Activated CD4-positive, alpha-beta T cell treated with anti-CD3 and anti-CD28 coated beads, Interleukin-10, Interleukin-2, amounts not matched to agents 100 ng/mL and 50 ng/mL, durations not matched to agents 16 hours and 8 hours (primary cell): Measurements from ENCODE around the gene VEGFA.
A peak's percentile ranks its signal among the peaks of the same experiment; 100 is the strongest.

Source experiments
- DNase-seq: peaks from one replicate; pipeline ENCODE4 v3.0.0-alpha.2; 2020

VEGFA gene

GRCh38 chr6:43739642-43740091 lies 30.3 kb upstream of the VEGFA start:
- no peak for DNase-seq

DNA sequence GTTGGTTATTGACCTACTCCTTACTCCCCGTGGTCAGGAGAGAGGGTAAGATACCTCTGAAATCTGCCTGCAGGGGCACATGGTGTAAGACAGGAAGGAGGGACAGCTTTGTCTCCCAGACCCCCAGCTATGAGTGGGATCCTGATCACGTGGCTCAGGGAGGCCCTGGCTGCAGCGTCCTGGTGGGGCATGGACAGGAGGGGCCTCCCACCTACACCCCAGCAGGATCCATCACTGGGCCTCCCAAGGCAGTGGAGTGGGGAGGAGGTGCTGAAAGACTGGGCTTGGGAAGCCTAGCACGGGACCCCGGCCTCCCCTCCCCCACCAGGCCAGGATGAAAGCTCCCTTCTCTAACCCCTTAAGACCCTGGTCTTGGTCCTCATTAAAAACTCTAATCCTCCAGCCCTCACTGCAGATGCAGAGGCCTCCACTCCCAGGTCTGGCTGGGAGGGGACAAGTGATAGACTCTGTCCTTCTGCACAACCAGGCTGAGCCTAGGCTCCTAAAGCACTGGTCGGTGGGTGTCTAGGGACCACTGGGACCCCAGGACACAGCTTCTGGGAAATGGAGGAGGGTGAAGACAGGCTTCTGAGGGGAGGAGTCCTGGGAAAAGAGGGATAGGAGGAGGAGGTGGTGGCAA lies 29.6 kb upstream of the VEGFA start:
- no peak for DNase-seq

GRCh38 chr6:43740961-43741764 lies 28.8 kb upstream of the VEGFA start:
- DNase-seq: no peak

DNA sequence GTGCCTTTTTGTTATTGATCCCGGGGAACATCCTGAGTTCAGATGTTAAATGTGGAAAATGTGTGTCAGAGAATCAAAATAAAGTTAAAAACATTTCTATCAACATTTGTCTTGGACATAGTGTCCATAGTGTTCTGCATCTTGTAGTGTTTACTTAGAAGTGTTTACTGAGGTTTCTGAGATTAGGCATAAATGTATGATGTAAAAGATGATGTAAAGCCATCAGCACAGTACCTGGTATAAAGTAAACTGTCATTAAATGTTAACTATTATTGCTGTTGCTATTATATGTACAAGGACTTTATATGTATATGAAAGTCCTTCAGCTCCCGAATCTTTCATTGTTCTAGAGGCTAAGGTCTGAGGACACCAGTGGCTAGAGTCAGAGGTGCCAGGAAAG lies 28.2 kb upstream of the VEGFA start:
- no peak for DNase-seq

DNA sequence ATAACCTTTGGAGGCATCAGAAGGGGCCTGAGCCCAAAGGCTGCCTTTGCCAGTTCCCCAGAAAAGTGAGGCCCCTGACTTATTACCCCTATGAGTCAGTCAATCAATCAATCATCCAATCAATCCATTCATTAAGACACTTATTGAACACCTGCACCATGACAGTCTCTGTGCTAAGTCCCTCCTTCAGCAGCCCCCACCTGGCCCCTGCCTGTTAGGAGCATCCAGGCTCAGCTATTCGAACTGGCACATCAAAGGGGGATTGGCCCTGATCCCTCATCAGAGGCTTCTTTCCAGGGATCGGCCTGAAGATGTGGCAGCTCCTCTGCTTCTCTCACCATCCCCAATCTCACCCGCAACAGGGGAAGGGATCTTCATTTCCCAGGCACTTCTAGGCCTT lies 27.7 kb upstream of the VEGFA start:
- no peak for DNase-seq

GRCh38 chr6:43742931-43743632 lies 26.9 kb upstream of the VEGFA start:
- no peak for DNase-seq

- no peak for DNase-seq
Measured at GRCh38 chr6:43743682-43744381, 26.2 kb upstream of the VEGFA start.

GRCh38 chr6:43744491-43744890 lies 25.5 kb upstream of the VEGFA start:
- DNase-seq: no peak

GRCh38 chr6:43744931-43745727 lies 24.9 kb upstream of the VEGFA start:
- DNase-seq: no peak

DNA sequence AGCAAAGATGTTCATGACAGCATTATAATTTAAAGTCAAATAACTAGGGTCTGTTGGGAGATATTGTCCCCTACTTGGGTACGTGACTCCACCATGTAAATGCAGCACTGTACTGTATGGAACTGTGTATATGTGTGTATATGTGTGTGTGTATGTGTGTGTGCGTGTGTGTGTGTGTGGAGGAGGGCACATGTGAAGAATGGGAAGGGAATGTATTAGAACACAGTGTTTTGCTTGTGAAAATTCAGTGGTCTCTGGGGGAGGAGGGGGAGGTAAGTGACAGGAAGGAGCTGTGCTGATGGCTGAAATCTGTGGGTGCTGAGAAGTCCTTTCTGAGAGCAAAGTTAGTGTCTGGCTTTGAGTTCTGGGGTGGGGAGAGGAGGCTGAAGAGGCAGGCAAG lies 23.9 kb upstream of the VEGFA start:
- DNase-seq: no peak

- no peak for DNase-seq
Measured at GRCh38 chr6:43746613-43747102, 23.4 kb upstream of the VEGFA start.

DNA sequence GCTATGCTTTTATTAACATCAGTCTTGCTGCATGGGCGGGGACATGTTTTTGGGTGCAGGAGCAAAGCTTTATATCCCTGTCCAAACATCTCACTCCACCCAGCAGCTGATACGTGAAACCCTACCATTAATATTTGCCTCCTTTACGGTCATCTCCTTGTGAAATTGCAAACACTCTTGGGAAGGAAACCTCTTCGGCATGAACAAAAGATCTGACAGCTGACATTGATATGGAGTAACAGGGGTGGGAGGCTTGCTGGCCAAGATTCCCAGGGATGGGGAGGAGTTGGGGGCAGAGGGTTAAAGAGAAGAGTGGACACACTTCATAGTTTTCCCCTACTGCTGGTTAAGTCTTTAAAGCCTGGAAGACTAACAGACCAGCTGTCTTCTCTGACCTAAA lies 22.2 kb upstream of the VEGFA start:
- DNase-seq: no peak

GRCh38 chr6:43748765-43749164 lies 21.2 kb upstream of the VEGFA start:
- no peak for DNase-seq

DNA sequence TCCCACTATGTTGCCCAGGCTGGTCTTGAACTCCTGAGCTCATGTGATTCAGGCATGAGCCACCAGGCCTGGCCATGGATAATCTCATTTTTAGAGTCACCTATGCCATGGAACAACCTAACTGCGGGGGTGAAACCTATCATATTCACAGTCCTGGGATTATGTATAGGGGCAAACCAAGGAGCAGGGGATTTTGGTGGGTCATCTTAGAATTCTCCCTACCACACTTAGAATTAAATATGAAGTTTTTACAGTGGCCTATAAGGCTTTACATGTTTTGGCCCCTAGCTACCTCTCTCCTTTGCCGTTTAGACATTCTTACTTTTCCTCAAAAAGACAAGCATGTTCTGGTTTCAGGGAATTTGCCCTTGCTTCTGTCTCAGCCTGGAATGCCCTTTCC lies 20.6 kb upstream of the VEGFA start:
- DNase-seq: no peak

- DNase-seq: no peak
Measured at GRCh38 chr6:43750622-43751021, 19.4 kb upstream of the VEGFA start.

- no peak for DNase-seq
Measured at GRCh38 chr6:43753570-43754183, 16.3 kb upstream of the VEGFA start.

DNA sequence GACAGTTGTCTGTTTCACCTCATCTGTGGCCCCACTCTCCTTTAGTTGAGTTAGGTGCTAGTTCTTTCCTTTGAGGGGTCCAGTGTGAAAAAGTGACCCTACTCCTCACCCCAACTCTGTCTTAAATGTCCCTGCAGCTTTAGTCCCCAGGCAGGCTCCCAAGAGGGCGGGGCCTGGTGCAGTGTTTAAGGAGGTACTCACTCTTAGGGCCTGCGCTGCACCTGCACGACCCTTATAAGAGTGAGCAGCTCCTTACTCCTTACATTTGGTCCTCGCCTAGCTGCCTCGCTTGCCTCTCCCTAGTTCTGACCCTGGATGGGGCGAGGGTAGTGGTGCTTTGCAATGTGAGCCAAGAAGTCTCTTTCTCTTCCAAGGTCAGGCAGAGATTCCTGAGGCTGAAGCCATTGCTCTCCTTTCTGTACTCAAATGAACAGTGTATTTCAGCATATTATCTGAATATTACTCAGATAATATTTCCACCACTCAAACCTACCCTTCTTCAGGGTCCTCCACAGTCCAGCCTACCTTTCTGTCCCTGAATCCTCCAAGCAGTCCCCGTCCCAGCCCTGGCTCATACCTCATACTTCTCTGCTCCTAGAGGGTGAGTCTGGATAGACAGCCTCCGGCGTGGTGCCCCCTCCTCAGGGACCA lies 11.9 kb upstream of the VEGFA start:
- no peak for DNase-seq

GRCh38 chr6:43758617-43759050 lies 11.4 kb upstream of the VEGFA start:
- DNase-seq: peak; percentile 14

GRCh38 chr6:43759136-43759906 lies 10.7 kb upstream of the VEGFA start:
- DNase-seq: no peak

- DNase-seq: no peak
Measured at GRCh38 chr6:43759907-43760206, 10.2 kb upstream of the VEGFA start.
